MM.1S (cell line): Measurements from ENCODE around the gene THOP1.

Source experiments
- DNase-seq: peaks from one replicate; pipeline ENCODE4 v3.0.0-alpha.2; 2015
- H2AFZ ChIP-seq: fragments of 300-600 bp; sonication (generic); 2 replicates; pipeline ENCODE4 v1.6.0; 2016; ENCODE audit warnings: antibody characterized with exemption, low read length
- H3F3A ChIP-seq: fragments of 300-600 bp; sonication (generic); 2 replicates; pipeline ENCODE4 v1.6.1; 2016; ENCODE audit warnings: mild to moderate bottlenecking, antibody characterized with exemption, low read length, moderate library complexity, mixed read lengths; ENCODE audit not compliant: insufficient read depth
- H3K27ac ChIP-seq: fragments of 300-600 bp; sonication (generic); 2 replicates; pipeline ENCODE4 v1.5.1; 2016; ENCODE audit warnings: mild to moderate bottlenecking, low read length
- H3K27me3 ChIP-seq: fragments of 300-600 bp; sonication (generic); replicated peaks from 2 replicates; pipeline ENCODE4 v1.6.0; 2016; ENCODE audit warnings: low read length; ENCODE audit not compliant: insufficient read depth
- H3K36me3 ChIP-seq: fragments of 300-600 bp; sonication (generic); replicated peaks from 2 replicates; pipeline ENCODE4 v1.6.1; 2016; ENCODE audit warnings: mild to moderate bottlenecking, low read length, mixed read lengths; ENCODE audit not compliant: insufficient read depth
- H3K4me1 ChIP-seq: fragments of 300-600 bp; sonication (generic); 2 replicates; pipeline ENCODE4 v1.6.1; 2016; ENCODE audit warnings: low read length, mixed read lengths
- H3K4me2 ChIP-seq: fragments of 300-600 bp; sonication (generic); 2 replicates; pipeline ENCODE4 v1.6.0; 2016; ENCODE audit warnings: low read depth, low read length
- H3K4me3 ChIP-seq: fragments of 300-600 bp; sonication (generic); 2 replicates; pipeline ENCODE4 v1.5.1; 2016; ENCODE audit warnings: low read length, mixed read lengths
- H3K79me2 ChIP-seq: fragments of 300-600 bp; sonication (generic); 2 replicates; pipeline ENCODE4 v1.6.1; 2016; ENCODE audit warnings: mixed run types, low read length, mixed read lengths
- H3K9ac ChIP-seq: fragments of 300-600 bp; sonication (generic); 2 replicates; pipeline ENCODE4 v1.6.1; 2016; ENCODE audit warnings: low read length, mixed read lengths
- H3K9me2 ChIP-seq: fragments of 300-600 bp; sonication (generic); replicated peaks from 2 replicates; pipeline ENCODE4 v1.6.1; 2016; ENCODE audit warnings: mild to moderate bottlenecking, low read length, mixed read lengths; ENCODE audit not compliant: insufficient read depth
- H3K9me3 ChIP-seq: fragments of 300-600 bp; sonication (generic); replicated peaks from 2 replicates; pipeline ENCODE4 v1.6.1; 2016; ENCODE audit warnings: mild to moderate bottlenecking, low read length, mixed read lengths; ENCODE audit not compliant: insufficient read depth
- H4K20me1 ChIP-seq: fragments of 300-600 bp; sonication (generic); 2 replicates; pipeline ENCODE4 v1.6.1; 2016; ENCODE audit warnings: mild to moderate bottlenecking, low read length, moderate library complexity, mixed read lengths; ENCODE audit not compliant: insufficient read depth
- CTCF ChIP-seq: fragments of 300-600 bp; sonication (generic); IDR thresholded peaks from 2 replicates; pipeline ENCODE4 v1.5.1; 2016; ENCODE audit warnings: antibody characterized with exemption, low read length, mixed read lengths
- EZH2 ChIP-seq: fragments of 300-600 bp; sonication (generic); optimal IDR thresholded peaks from 2 replicates; pipeline ENCODE3; 2017; ENCODE audit warnings: low read depth, mild to moderate bottlenecking, antibody characterized with exemption, low read length, mixed read lengths
- EZH2phosphoT487 ChIP-seq: fragments of 300-600 bp; sonication (generic); IDR thresholded peaks from 2 replicates; pipeline ENCODE4 v1.6.1; 2018; ENCODE audit warnings: antibody characterized with exemption, low read length

THOP1 gene

GRCh38 chr19:2811735-2812413 lies 26.6 kb downstream of the THOP1 start:
- TF ChIP-seq EZH2 (no peak), CTCF (no peak), EZH2phosphoT487 (no peak)
- no peaks in the 10 kb centered on the region for H3K9me3 ChIP-seq

DNA sequence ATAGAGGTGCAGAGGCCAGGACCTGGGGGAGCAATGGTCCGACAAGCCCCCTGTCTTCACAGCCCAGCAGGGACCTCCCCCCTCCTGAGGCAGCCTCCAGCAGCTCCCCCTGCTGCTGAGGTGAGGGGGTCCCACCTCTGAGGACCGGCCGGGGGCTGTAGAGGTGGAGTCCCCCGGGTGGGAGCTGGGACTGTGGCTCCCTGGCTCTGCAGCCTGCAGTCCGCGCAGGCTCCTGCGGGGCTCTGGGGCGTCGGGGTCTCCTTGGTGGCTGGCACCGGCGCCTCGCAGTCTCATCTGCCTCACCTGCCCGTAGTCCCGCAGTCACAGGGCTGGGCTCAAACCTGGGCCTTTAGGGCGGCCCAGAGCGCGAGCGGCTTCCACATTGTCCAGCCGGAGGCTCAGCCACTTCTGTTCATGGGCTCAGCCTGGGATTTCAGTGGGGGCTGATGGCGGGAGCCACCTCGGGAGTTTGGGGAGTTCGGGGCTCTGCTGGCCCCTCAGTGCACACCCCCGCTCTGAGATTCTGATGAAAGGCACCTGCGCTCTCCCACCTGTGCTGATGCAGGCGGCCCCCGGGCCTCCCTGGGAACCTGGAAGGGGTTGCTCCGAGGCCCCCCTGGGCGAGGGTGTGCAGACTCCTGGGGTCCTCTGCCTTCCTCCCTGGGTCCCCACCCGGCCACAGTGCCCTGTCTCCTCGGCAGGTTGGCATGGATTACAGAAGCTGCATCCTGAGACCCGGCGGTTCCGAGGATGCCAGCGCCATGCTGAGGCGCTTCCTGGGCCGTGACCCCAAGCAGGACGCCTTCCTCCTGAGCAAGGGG lies 27.3 kb downstream of the THOP1 start:
- no peaks in the 10 kb centered on the region for H3K9me3 ChIP-seq
- no peaks in the 10 kb centered on the region for H3K4me1 ChIP-seq
- H4K20me1 ChIP-seq = no peaks in the 10 kb centered on the region
- peaks cover 5% of the 10 kb centered on the region; the same call in 1 of the 2 replicates for H3K36me3 ChIP-seq
- H3K9me2 ChIP-seq = no peaks in the 10 kb centered on the region
- no peak overlapping the region for H3K4me3 ChIP-seq
- no peak overlapping the region for H3K9ac ChIP-seq
- no peaks in the 10 kb centered on the region for H3F3A ChIP-seq
- H3K79me2 ChIP-seq = no peaks in the 10 kb centered on the region
- no peak for DNase-seq
- TF ChIP-seq EZH2phosphoT487 = no peak
- H3K4me2 ChIP-seq = no peak overlapping the region
- no peak overlapping the region for H2AFZ ChIP-seq
- no peak overlapping the region for H3K27ac ChIP-seq
- H3K27me3 ChIP-seq = no peaks in the 10 kb centered on the region

More at GRCh38 chr19:2811735-2812413, 26.6 kb downstream of the THOP1 start:
- no peaks in the 10 kb centered on the region for H3K79me2 ChIP-seq
- no peak overlapping the region for H2AFZ ChIP-seq
- no peak for DNase-seq
- H3K27ac ChIP-seq = no peak overlapping the region
- H3K9ac ChIP-seq = no peak overlapping the region
- no peaks in the 10 kb centered on the region for H3K9me2 ChIP-seq
- H3K27me3 ChIP-seq = no peaks in the 10 kb centered on the region
- no peaks in the 10 kb centered on the region for H4K20me1 ChIP-seq
- H3K4me3 ChIP-seq = no peak overlapping the region
- H3K36me3 ChIP-seq = peaks cover 7% of the 10 kb centered on the region; the same call in 1 of the 2 replicates
- H3K4me1 ChIP-seq = no peaks in the 10 kb centered on the region
- no peak overlapping the region for H3K4me2 ChIP-seq
- H3F3A ChIP-seq = no peaks in the 10 kb centered on the region

- TF ChIP-seq EZH2 = no peak
- TF ChIP-seq CTCF = no peak
- no peak for TF ChIP-seq EZH2phosphoT487
- Histone ChIP-seq H3K9ac (no peak overlapping the region), H3K9me2 (no peaks in the 10 kb centered on the region), H3K27me3 (no peaks in the 10 kb centered on the region), H3K36me3 (no peaks in the 10 kb centered on the region; the same call in 1 of the 2 replicates), H3K4me2 (no peak overlapping the region), H2AFZ (no peak overlapping the region), H4K20me1 (no peaks in the 10 kb centered on the region), H3K4me1 (no peaks in the 10 kb centered on the region), H3K4me3 (no peak overlapping the region), H3K27ac (no peak overlapping the region), H3F3A (no peaks in the 10 kb centered on the region), H3K79me2 (no peaks in the 10 kb centered on the region), H3K9me3 (no peaks in the 10 kb centered on the region)
- DNase-seq = no peak
Observed at GRCh38 chr19:2813235-2814160, 28.2 kb downstream of the THOP1 start.
